ENCODE measurements around the gene SMTNL2. TPM values are rescaled to one million over a fixed set of nuclear protein-coding genes. Genes with fewer than 3 reads are reported as not detected.

SMTNL2 gene
- total RNA-seq, 2 donors from 2014 or later = 0.51 to 0.79 TPM

GRCh38 chr17:4544135-4544950 is 40.0 kb upstream of the SMTNL2 start:
- H3K9me3 ChIP-seq (ENCODE audit: control insufficient read depth, low read length) = no peaks in the 10 kb centered on the region
- no peak overlapping the region for H3K9ac ChIP-seq (ENCODE audit: extremely low read depth, low read length, poor library complexity, severe bottlenecking)
- H3K27ac ChIP-seq (ENCODE audit: low read depth, low read length) = no peak overlapping the region
- Mint-ChIP-seq H3K36me3 (ENCODE audit: low read depth) (peaks cover 48% of the 10 kb centered on the region), H3K4me1 (no peaks in the 10 kb centered on the region), H3K4me3 (no peak overlapping the region), H3K27ac (no peak overlapping the region), H3K27me3 (ENCODE audit: insufficient read depth) (no peaks in the 10 kb centered on the region), H3K9me3 (no peaks in the 10 kb centered on the region)
- no peaks in the 10 kb centered on the region for H3K4me1 ChIP-seq (ENCODE audit: control insufficient read depth, insufficient read depth, low read length)
- H3K36me3 ChIP-seq (ENCODE audit: control insufficient read depth, insufficient read depth, low read length) = peaks cover 19% of the 10 kb centered on the region
- TF ChIP-seq, protein P1, sequence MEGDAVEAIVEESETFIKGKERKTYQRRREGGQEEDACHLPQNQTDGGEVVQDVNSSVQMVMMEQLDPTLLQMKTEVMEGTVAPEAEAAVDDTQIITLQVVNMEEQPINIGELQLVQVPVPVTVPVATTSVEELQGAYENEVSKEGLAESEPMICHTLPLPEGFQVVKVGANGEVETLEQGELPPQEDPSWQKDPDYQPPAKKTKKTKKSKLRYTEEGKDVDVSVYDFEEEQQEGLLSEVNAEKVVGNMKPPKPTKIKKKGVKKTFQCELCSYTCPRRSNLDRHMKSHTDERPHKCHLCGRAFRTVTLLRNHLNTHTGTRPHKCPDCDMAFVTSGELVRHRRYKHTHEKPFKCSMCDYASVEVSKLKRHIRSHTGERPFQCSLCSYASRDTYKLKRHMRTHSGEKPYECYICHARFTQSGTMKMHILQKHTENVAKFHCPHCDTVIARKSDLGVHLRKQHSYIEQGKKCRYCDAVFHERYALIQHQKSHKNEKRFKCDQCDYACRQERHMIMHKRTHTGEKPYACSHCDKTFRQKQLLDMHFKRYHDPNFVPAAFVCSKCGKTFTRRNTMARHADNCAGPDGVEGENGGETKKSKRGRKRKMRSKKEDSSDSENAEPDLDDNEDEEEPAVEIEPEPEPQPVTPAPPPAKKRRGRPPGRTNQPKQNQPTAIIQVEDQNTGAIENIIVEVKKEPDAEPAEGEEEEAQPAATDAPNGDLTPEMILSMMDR (conservative IDR thresholded peaks at IDR 0.05) = no peak
- H3K4me3 ChIP-seq (ENCODE audit: low read length) = no peak overlapping the region
- H3K27me3 ChIP-seq (ENCODE audit: control insufficient read depth, insufficient read depth, low read length, poor library complexity, severe bottlenecking) = no peaks in the 10 kb centered on the region
- 94 to 97% methylated on average over 24 to 36 of the region's 37 CpGs for WGBS, 2 experiments (ENCODE audit: insufficient coverage in 1 of 2, insufficient read length in 1 of 2)
- no peak for DNase-seq

DNA sequence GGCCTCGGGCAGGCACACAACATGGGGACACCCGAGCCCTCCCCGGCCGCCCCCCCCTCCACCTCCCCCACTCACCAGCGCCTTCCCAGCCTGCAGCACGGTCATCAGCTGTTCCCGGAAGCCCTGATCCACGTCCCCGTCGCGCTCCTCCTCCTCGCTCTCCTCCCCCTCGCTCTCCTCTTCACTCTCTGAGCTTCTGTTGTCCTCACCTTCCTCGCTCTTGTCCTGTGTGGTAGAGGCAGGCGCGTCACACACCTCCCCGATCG is 39.4 kb upstream of the SMTNL2 start:
- Mint-ChIP-seq H3K36me3 (ENCODE audit: low read depth) (peaks cover 45% of the 10 kb centered on the region), H3K27ac (no peak overlapping the region)
- peaks cover 24% of the 10 kb centered on the region for H3K36me3 ChIP-seq (ENCODE audit: control insufficient read depth, insufficient read depth, low read length)

GRCh38 chr17:4545217-4545951 is 38.9 kb upstream of the SMTNL2 start:
- no peaks in the 10 kb centered on the region for H3K4me1 ChIP-seq (ENCODE audit: control insufficient read depth, insufficient read depth, low read length)
- peaks cover 29% of the 10 kb centered on the region for H3K36me3 ChIP-seq (ENCODE audit: control insufficient read depth, insufficient read depth, low read length)
- H3K4me1 Mint-ChIP-seq = no peaks in the 10 kb centered on the region
- H3K9ac ChIP-seq (ENCODE audit: extremely low read depth, low read length, poor library complexity, severe bottlenecking) = no peak overlapping the region
- no peak overlapping the region for H3K27ac ChIP-seq (ENCODE audit: low read depth, low read length)
- WGBS, 2 experiments (ENCODE audit: insufficient coverage in 1 of 2, insufficient read length in 1 of 2) = 90 to 91% methylated on average over 12 to 32 of the region's 32 CpGs
- TF ChIP-seq, protein P1 (conservative IDR thresholded peaks at IDR 0.05) = no peak
- no peaks in the 10 kb centered on the region for H3K27me3 Mint-ChIP-seq (ENCODE audit: insufficient read depth)
- no peak overlapping the region for H3K4me3 Mint-ChIP-seq
- no peak overlapping the region for H3K27ac Mint-ChIP-seq
- no peaks in the 10 kb centered on the region for H3K9me3 Mint-ChIP-seq
- peaks cover 50% of the 10 kb centered on the region for H3K36me3 Mint-ChIP-seq (ENCODE audit: low read depth)
- no peaks in the 10 kb centered on the region for H3K9me3 ChIP-seq (ENCODE audit: control insufficient read depth, low read length)
- DNase-seq = no peak
- no peak overlapping the region for H3K4me3 ChIP-seq (ENCODE audit: low read length)
- H3K27me3 ChIP-seq (ENCODE audit: control insufficient read depth, insufficient read depth, low read length, poor library complexity, severe bottlenecking) = no peaks in the 10 kb centered on the region

More for the DNA sequence above, 39.4 kb upstream of the SMTNL2 start:
- H3K4me3 ChIP-seq (ENCODE audit: low read length) = no peak overlapping the region
- Mint-ChIP-seq H3K4me1 (no peaks in the 10 kb centered on the region), H3K9me3 (no peaks in the 10 kb centered on the region), H3K4me3 (no peak overlapping the region), H3K27me3 (ENCODE audit: insufficient read depth) (no peaks in the 10 kb centered on the region)
- no peak overlapping the region for H3K9ac ChIP-seq (ENCODE audit: extremely low read depth, low read length, poor library complexity, severe bottlenecking)
- H3K27me3 ChIP-seq (ENCODE audit: control insufficient read depth, insufficient read depth, low read length, poor library complexity, severe bottlenecking) = no peaks in the 10 kb centered on the region
- TF ChIP-seq, protein P1 (conservative IDR thresholded peaks at IDR 0.05) = no peak
- DNase-seq = no peak
- 94 to 97% methylated on average over 7 to 13 of the region's 18 CpGs for WGBS, 2 experiments (ENCODE audit: insufficient coverage in 1 of 2, insufficient read length in 1 of 2)
- no peaks in the 10 kb centered on the region for H3K4me1 ChIP-seq (ENCODE audit: control insufficient read depth, insufficient read depth, low read length)
- H3K9me3 ChIP-seq (ENCODE audit: control insufficient read depth, low read length) = no peaks in the 10 kb centered on the region
- no peak overlapping the region for H3K27ac ChIP-seq (ENCODE audit: low read depth, low read length)
